Panc1 (cell line): ENCODE measurements around the gene DLG2. TPM values are rescaled to one million over a fixed set of nuclear protein-coding genes. Genes with fewer than 3 reads are reported as not detected.

Source experiments
- ATAC-seq: fragments of 200-7000 bp; cut with Tn5 transposase; 2 replicates; pipeline ENCODE4 v1.9.1; 2020; ENCODE audit warnings: mild to moderate bottlenecking, moderate library complexity
- BruUV-seq: library from RNA; stranded (reverse); fragments of 400-500 nt; replicated peaks from 2 replicates; lab custom pipeline; 2021; lab: Mats Ljungman, UMichigan
- CTCF ChIA-PET: fragments of 300-600 bp; sonication (Branson Sonifier 250); formaldehyde crosslinking; loops from one replicate; lab custom pipeline; 2022; ENCODE audit warnings: antibody characterized with exemption; lab: Charles Lee
- POLR2A ChIA-PET: fragments of 300-600 bp; sonication (Branson Sonifier 250); formaldehyde crosslinking; loops from one replicate; lab custom pipeline; 2022; ENCODE audit warnings: antibody characterized with exemption; lab: Charles Lee
- DNase-seq: peaks from one replicate; pipeline ENCODE4 v3.0.0-alpha.2; 2010; ENCODE audit warnings: low read depth, low spot score
- H3K27ac ChIP-seq: 2 replicates; pipeline ENCODE4 v1.5.1; 2011; ENCODE audit warnings: mild to moderate bottlenecking, low read length, inconsistent platforms
- H3K27me3 ChIP-seq: fragments of 200-500 bp; sonication (Bioruptor generic); 2 replicates; pipeline ENCODE4 v1.6.0; 2014; ENCODE audit warnings: low read length, inconsistent platforms; ENCODE audit not compliant: control insufficient read depth, insufficient read depth
- H3K36me3 ChIP-seq: fragments of 200-500 bp; sonication (Bioruptor generic); 2 replicates; pipeline ENCODE4 v1.5.1; 2014; ENCODE audit warnings: inconsistent platforms, mild to moderate bottlenecking, low read length, moderate library complexity; ENCODE audit not compliant: control insufficient read depth, insufficient read depth
- H3K4me1 ChIP-seq: 2 replicates; pipeline ENCODE4 v1.5.1; 2011; ENCODE audit warnings: inconsistent platforms, mild to moderate bottlenecking, low read length, moderate library complexity; ENCODE audit not compliant: control insufficient read depth, insufficient read depth
- H3K4me3 ChIP-seq, 2 experiments: 2 replicates each; pipeline ENCODE4 v1.5.1; 2011 to 2012; ENCODE audit warnings: low read depth in 2 of 2, low read length in 2 of 2, mild to moderate bottlenecking in 2 of 2, inconsistent platforms in 1 of 2, moderate library complexity in 1 of 2
- H3K9me3 ChIP-seq: fragments of 200-500 bp; sonication (Bioruptor generic); 2 replicates; pipeline ENCODE4 v1.5.1; 2014; ENCODE audit warnings: low read depth, mild to moderate bottlenecking, inconsistent platforms, low read length, moderate library complexity; ENCODE audit not compliant: control insufficient read depth, insufficient read depth
- POLR2AphosphoS5 ChIP-seq: IDR thresholded peaks from 2 replicates; pipeline ENCODE4 v1.6.1; 2012; ENCODE audit warnings: mild to moderate bottlenecking, low read depth, low read length, moderate library complexity
- REST ChIP-seq, 2 experiments: IDR thresholded peaks; 2 replicates each; pipeline ENCODE4 v1.6.1; 2011 to 2012; ENCODE audit warnings: low read depth in 2 of 2, control low read depth in 1 of 2, low read length in 1 of 2, mild to moderate bottlenecking in 1 of 2, moderate library complexity in 1 of 2; ENCODE audit not compliant: insufficient read depth in 1 of 2
- SIN3A ChIP-seq: IDR thresholded peaks from 2 replicates; pipeline ENCODE4 v1.6.1; 2012; ENCODE audit warnings: low read depth, mild to moderate bottlenecking, low read length, moderate library complexity, borderline replicate concordance; ENCODE audit not compliant: insufficient read depth
- TCF7L2 ChIP-seq: IDR thresholded peaks from 2 replicates; pipeline ENCODE4 v1.6.1; 2011; ENCODE audit warnings: mild to moderate bottlenecking, low read depth, low read length, inconsistent platforms
- in situ Hi-C: cut with HindIII; loops from 2 replicates; pipeline ENCODE4 v1.10.0; 2016; ENCODE audit warnings: low sequenced_read_pairs, low pct_unique_long_range_greater_than_20kb
- intact Hi-C: fragments of 100-400 bp; cut with micrococcal nuclease; formaldehyde crosslinking; loops from one replicate; pipeline ENCODE4 v1.10.0; 2022; ENCODE audit not compliant: unreplicated experiment
- total RNA-seq: library from RNA; stranded (reverse); gene quantifications from one replicate; pipeline ENCODE4 v1.2.1, GENCODE V29; 2021; ENCODE audit not compliant: unreplicated experiment
- TF ChIP-seq, protein P1 (sequence below): fragments of 450-650 bp; IDR thresholded peaks from 2 replicates; pipeline ENCODE4 v1.5.1; 2017; ENCODE audit warnings: mild to moderate bottlenecking

The DLG2 gene
- total RNA-seq, 1 experiment from 2014 or later, result 4.2 TPM

- Histone ChIP-seq H3K36me3 (no peaks in the 10 kb centered on the region), H3K4me1 (no peaks in the 10 kb centered on the region), H3K27ac (no peak overlapping the region), H3K27me3 (no peaks in the 10 kb centered on the region), H3K4me3 (no peak overlapping the region), H3K9me3 (no peaks in the 10 kb centered on the region)
- TF ChIP-seq POLR2AphosphoS5, result no peak
- no peak for TF ChIP-seq REST (IDR thresholded peaks at IDR 0.05; ENCODE audit: insufficient read depth in 1 of 2, low read depth in 2 of 2, low read length in 1 of 2)
- no peak for TF ChIP-seq SIN3A
- TF ChIP-seq TCF7L2, result no peak
- TF ChIP-seq, protein P1, sequence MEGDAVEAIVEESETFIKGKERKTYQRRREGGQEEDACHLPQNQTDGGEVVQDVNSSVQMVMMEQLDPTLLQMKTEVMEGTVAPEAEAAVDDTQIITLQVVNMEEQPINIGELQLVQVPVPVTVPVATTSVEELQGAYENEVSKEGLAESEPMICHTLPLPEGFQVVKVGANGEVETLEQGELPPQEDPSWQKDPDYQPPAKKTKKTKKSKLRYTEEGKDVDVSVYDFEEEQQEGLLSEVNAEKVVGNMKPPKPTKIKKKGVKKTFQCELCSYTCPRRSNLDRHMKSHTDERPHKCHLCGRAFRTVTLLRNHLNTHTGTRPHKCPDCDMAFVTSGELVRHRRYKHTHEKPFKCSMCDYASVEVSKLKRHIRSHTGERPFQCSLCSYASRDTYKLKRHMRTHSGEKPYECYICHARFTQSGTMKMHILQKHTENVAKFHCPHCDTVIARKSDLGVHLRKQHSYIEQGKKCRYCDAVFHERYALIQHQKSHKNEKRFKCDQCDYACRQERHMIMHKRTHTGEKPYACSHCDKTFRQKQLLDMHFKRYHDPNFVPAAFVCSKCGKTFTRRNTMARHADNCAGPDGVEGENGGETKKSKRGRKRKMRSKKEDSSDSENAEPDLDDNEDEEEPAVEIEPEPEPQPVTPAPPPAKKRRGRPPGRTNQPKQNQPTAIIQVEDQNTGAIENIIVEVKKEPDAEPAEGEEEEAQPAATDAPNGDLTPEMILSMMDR, result no peak
- intact Hi-C loops (no loop called here), in situ Hi-C loops (no loop called here)
- no peak for ATAC-seq
- ChIA-PET CTCF (no interaction called here), POLR2A (no interaction called here)
- DNase-seq, result no peak
- BruUV-seq, result no TSS peak
These were observed 584.8 kb downstream of the DLG2 start for GRCh38 chr11:85042361-85042760.

- Histone ChIP-seq H3K27me3 (no peaks in the 10 kb centered on the region), H3K4me3 (no peak overlapping the region), H3K4me1 (no peaks in the 10 kb centered on the region), H3K27ac (no peak overlapping the region), H3K36me3 (no peaks in the 10 kb centered on the region), H3K9me3 (no peaks in the 10 kb centered on the region)
- POLR2A ChIA-PET, result no interaction called here
- in situ Hi-C loops, result no loop called here
- ATAC-seq, result no peak
- TF ChIP-seq TCF7L2 (no peak), POLR2AphosphoS5 (no peak), SIN3A (no peak), REST (IDR thresholded peaks at IDR 0.05; ENCODE audit: insufficient read depth in 1 of 2, low read depth in 2 of 2, low read length in 1 of 2) (no peak)
- TF ChIP-seq, protein P1, result no peak
- no TSS peak for BruUV-seq
- no peak for DNase-seq
- intact Hi-C loops, result no loop called here
- CTCF ChIA-PET, result no interaction called here
These were observed 587.0 kb downstream of the DLG2 start for GRCh38 chr11:85040166-85040565.
